RCC 7860 (cell line): ENCODE measurements around the gene ANKMY2.
"Not testable (repeated sequence)": the region's sequence is repeated elsewhere in the genome, so short reads cannot be mapped to it uniquely, and the experiment has no call there.

Experiments
- DNase-seq: peaks from one replicate; pipeline ENCODE4 v3.0.0-alpha.2; 2015; ENCODE audit warnings: low spot score
- FAIRE-seq: peaks from 2 replicates; lab custom pipeline; 2012; peaks lifted over from hg19 to GRCh38; lab: Jason Lieb, UNC

ANKMY2 gene

GRCh38 chr7:16634271-16634738 is 11.2 kb downstream of the ANKMY2 start:
- DNase-seq (no peak), FAIRE-seq (no peak)

GRCh38 chr7:16630654-16631053 is 14.9 kb downstream of the ANKMY2 start:
- FAIRE-seq (no peak), DNase-seq (no peak)

GRCh38 chr7:16627236-16627635 is 18.3 kb downstream of the ANKMY2 start:
- DNase-seq, result no peak
- no peak for FAIRE-seq

DNA sequence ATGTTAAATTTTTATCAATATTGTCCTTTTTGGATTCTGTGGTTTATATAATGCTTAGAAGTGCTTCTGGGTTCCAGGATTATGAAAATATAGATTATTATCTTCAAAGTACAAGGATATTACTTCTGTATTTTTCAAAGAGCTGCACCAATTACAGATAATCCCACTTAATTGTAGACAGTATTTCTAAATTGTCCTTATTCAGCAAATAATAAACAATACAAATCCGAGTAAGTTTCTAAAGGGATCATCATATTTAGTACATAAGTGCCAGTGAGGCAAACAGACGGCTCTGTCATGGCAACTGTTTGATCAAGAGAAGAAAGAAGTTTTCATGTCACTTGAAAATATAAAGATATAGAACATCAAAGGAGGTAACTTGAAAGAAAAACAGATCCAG is 19.2 kb downstream of the ANKMY2 start:
- FAIRE-seq, result no peak
- DNase-seq, result no peak

GRCh38 chr7:16619979-16620408 is 25.6 kb downstream of the ANKMY2 start:
- DNase-seq, result no peak
- no peak for FAIRE-seq

DNA sequence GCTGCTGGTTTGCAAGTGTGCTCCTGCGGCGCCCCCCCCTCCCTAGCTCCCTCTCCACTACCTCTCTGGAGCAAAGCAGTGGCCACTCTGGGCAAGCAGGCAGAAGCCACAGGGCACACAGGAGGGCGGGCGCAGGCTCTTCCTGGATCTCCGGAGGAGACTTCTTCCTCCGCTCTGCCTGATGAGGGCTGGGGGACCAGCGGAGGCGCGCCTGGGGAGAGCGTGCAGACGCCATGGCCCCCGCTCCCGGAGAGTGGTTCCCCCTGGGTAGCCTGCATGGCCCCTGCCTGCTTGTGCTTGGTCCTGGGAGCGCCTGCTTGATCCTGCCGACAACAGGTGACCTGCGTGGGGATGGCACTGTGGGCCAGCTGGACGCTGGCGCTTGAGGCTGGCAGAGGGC is 29.0 kb downstream of the ANKMY2 start:
- no peak for FAIRE-seq
- no peak for DNase-seq

DNA sequence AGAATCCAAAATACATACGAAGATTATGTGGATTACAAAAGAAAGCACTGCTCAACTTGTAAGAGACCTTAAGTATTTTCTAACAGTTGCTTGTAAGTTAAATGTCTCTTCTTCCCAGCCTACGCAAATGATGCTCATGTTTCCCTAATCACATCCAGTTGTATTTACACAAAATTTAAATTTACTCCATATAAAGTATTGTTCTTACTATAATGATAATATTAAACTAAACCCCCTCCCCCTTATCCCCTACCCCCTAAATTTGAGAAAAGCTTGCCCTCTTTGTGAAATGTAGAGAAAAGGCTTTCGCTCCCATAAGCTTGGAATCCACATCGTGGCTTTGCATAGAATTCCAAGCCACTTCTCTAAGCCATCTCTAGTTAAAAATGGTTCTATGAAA is 29.4 kb downstream of the ANKMY2 start:
- no peak for DNase-seq
- FAIRE-seq, result no peak

GRCh38 chr7:16615228-16615627 is 30.3 kb downstream of the ANKMY2 start:
- DNase-seq (no peak), FAIRE-seq (no peak)

DNA sequence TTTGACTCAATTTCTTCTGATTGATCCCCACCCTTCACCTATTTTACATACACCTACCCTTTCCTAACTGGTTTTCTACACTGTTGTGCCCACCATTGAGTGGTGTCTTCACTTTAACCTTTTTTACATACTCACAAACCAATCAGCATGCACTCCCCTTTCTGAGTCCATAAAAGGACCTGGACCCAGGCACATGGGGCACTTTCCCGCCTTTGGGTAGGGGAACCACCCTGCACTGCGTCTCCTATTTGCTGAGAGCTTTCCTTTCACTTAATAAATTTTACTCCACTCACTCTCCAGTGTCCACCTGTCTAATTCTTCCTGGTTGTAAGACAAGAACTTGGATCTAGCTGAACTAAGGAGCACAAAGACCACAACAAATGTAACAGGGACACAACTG is 33.8 kb downstream of the ANKMY2 start:
- no peak for FAIRE-seq
- DNase-seq, result no peak

- DNase-seq (no peak), FAIRE-seq (no peak)
These were observed 35.6 kb downstream of the ANKMY2 start for GRCh38 chr7:16609842-16610450.

- no peak for FAIRE-seq
- DNase-seq, result no peak
These were observed 38.9 kb downstream of the ANKMY2 start for GRCh38 chr7:16606704-16607103.

- no peak for FAIRE-seq
- DNase-seq, result no peak
These were observed 41.5 kb downstream of the ANKMY2 start for GRCh38 chr7:16604054-16604453.

GRCh38 chr7:16603633-16604032 is 41.9 kb downstream of the ANKMY2 start:
- FAIRE-seq (no peak), DNase-seq (no peak)

GRCh38 chr7:16599860-16600259 is 45.7 kb downstream of the ANKMY2 start:
- DNase-seq, result no peak
- FAIRE-seq, result no peak

DNA sequence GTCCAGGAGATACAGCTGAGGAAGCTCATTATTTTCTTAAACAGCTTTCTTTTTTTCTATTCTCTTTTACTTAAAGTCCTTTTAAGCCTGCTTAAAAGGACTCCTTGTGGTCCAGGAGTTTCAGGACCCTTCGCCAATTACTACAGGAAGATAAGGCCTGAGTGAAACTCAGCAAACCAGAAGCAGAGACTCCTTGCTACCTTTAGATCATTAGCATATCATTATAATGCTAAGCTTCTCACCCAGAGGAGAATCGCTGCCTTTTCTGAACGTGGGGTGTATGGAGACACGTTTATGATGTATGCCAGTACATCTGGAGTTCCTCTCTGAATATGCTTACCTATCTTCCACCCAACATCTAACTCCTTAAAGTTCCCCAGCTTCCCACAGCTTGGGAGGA is 47.5 kb downstream of the ANKMY2 start:
- FAIRE-seq, result no peak
- no peak for DNase-seq

- DNase-seq, result not testable (repeated sequence)
These were observed 50.0 kb downstream of the ANKMY2 start for GRCh38 chr7:16595596-16595995.

GRCh38 chr7:16594676-16595075 is 50.9 kb downstream of the ANKMY2 start:
- FAIRE-seq (no peak), DNase-seq (no peak)

More at GRCh38 chr7:16595596-16595995, 50.0 kb downstream of the ANKMY2 start:
- FAIRE-seq, result not testable (repeated sequence)

- DNase-seq (no peak), FAIRE-seq (no peak)
These were observed 51.5 kb downstream of the ANKMY2 start for GRCh38 chr7:16594061-16594460.

DNA sequence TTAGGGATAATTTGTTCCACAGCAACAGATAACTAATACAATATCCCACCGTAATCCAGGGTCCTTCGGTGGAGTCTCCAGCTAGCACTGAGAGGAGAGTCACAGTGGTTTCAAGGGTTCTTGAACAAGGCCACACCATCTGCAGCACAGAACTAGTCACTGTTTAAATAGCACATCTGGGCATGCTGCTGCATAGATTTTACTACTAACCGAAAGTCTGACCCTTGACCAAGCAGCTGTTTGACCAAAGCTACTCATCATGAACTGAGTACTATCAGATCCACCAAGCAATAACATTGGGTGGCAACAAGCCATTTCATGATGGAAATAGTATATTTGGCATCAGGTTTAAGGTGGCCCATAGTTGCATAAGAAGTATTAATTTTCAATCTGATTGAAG is 53.2 kb downstream of the ANKMY2 start:
- FAIRE-seq (no peak), DNase-seq (no peak)

DNA sequence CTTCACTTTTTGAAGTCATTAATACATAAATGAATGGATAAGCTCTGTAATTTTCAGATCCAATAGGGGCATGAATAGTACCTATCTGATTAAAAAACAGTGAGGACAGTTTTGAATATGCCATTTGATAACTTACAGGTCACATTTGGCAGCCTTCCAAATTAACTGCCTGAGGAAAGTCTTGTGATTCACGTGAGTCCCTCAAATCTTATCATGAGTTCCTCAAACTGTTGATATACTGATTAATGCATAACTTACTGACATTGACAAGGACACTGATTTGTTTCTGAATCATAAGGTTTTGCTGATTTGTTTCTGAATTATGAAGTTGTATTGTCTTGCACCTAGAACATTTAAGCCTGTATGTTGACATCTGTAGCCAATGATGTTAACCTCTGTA is 55.1 kb downstream of the ANKMY2 start:
- FAIRE-seq, result no peak
- DNase-seq, result no peak

DNA sequence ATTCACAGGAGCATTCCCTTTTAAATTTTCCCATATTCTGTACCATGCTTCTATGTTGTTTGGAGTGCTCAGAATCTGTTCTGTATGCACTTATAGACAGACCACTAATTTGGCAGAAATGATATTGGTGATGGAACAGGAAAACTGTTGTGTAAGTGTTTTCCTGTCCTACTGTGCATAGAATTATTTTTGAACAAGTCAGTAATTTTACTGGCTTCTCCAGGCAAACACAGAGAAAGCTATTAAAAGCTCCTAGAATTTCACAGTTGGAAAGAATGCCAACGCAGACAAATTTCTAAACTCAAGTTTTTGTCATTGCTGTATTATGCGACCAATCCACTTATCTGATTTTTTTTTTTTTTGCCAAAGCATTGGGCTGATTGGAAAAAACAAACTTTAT is 55.7 kb downstream of the ANKMY2 start:
- no peak for DNase-seq
- FAIRE-seq, result no peak

- no peak for DNase-seq
- FAIRE-seq, result no peak
These were observed 57.8 kb downstream of the ANKMY2 start for GRCh38 chr7:16587790-16588189.

DNA sequence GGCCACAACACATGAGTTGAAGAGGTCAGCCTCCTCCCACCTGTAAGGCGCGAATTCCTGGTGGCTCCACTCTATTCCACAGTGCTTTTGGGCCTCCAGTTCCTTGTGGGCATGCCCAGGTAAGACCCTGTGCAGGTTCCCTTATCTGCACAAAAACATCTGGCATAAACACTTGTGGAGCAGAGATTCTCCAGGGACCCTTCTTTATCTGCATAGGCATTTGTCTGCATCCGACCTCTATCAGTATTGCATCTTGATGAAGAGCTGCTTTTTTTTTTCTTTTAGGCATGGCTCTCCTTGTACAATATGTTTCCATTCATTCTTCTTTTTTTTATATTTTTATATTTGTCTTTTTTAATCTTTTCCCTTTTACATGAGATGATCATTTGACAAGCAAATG is 58.4 kb downstream of the ANKMY2 start:
- no peak for DNase-seq
- no peak for FAIRE-seq
